HUES48 (cell line): ENCODE measurements around the gene MAST2.

Experiments
- H3K27ac ChIP-seq: one replicate; pipeline ENCODE4 v1.7.0; 2013; ENCODE audit warnings: low read depth, low read length, inconsistent platforms
- H3K27me3 ChIP-seq: 2 replicates; pipeline ENCODE4 v1.6.1; 2013; ENCODE audit warnings: mild to moderate bottlenecking, low read length; ENCODE audit not compliant: control insufficient read depth, insufficient read depth
- H3K36me3 ChIP-seq: 2 replicates; pipeline ENCODE4 v1.6.1; 2013; ENCODE audit warnings: low read length; ENCODE audit not compliant: control insufficient read depth, insufficient read depth
- H3K4me1 ChIP-seq: 2 replicates; pipeline ENCODE4 v1.6.1; 2013; ENCODE audit warnings: mild to moderate bottlenecking, low read length; ENCODE audit not compliant: control insufficient read depth, insufficient read depth
- H3K4me3 ChIP-seq: 2 replicates; pipeline ENCODE4 v1.5.1; 2013; ENCODE audit warnings: mild to moderate bottlenecking, low read depth, low read length
- H3K9ac ChIP-seq: 2 replicates; pipeline ENCODE4 v1.6.1; 2013; ENCODE audit warnings: mild to moderate bottlenecking, low read depth, low read length, moderate library complexity
- H3K9me3 ChIP-seq: 2 replicates; pipeline ENCODE4 v1.6.1; 2013; ENCODE audit warnings: low read length; ENCODE audit not compliant: control insufficient read depth, insufficient read depth

MAST2 gene

GRCh38 chr1:46021046-46021996 lies 217.9 kb downstream of the MAST2 start:
- no peaks in the 10 kb centered on the region for H3K9me3 ChIP-seq
- H3K4me1 ChIP-seq: 0 out of 2 replicates have a peak, but pooled peaks cover 3% of the 10 kb centered on the region
- H3K36me3 ChIP-seq: peaks cover 37% of the 10 kb centered on the region
- H3K4me3 ChIP-seq: no peak overlapping the region
- H3K27me3 ChIP-seq: no peaks in the 10 kb centered on the region
- no peak overlapping the region for H3K27ac ChIP-seq
- no peak overlapping the region for H3K9ac ChIP-seq

GRCh38 chr1:46026531-46026930 lies 223.1 kb downstream of the MAST2 start:
- no peak overlapping the region for H3K27ac ChIP-seq
- no peaks in the 10 kb centered on the region for H3K4me1 ChIP-seq
- H3K9me3 ChIP-seq: no peaks in the 10 kb centered on the region
- peaks cover 72% of the 10 kb centered on the region for H3K36me3 ChIP-seq
- no peaks in the 10 kb centered on the region for H3K27me3 ChIP-seq
- H3K9ac ChIP-seq: no peak overlapping the region
- no peak overlapping the region for H3K4me3 ChIP-seq

GRCh38 chr1:46027788-46028573 lies 224.6 kb downstream of the MAST2 start:
- Histone ChIP-seq H3K9ac (no peak overlapping the region), H3K36me3 (peaks cover 70% of the 10 kb centered on the region), H3K4me1 (no peaks in the 10 kb centered on the region), H3K27me3 (no peaks in the 10 kb centered on the region), H3K4me3 (no peak overlapping the region), H3K9me3 (no peaks in the 10 kb centered on the region), H3K27ac (no peak overlapping the region)

GRCh38 chr1:46030074-46030870 lies 226.9 kb downstream of the MAST2 start:
- H3K4me3 ChIP-seq: no peak overlapping the region

GRCh38 chr1:46030876-46031660 lies 227.7 kb downstream of the MAST2 start:
- Histone ChIP-seq H3K9ac (no peak overlapping the region), H3K27me3 (no peaks in the 10 kb centered on the region), H3K27ac (no peak overlapping the region), H3K4me3 (no peak overlapping the region), H3K9me3 (no peaks in the 10 kb centered on the region), H3K36me3 (peaks cover 71% of the 10 kb centered on the region), H3K4me1 (no peaks in the 10 kb centered on the region)

More at GRCh38 chr1:46030074-46030870, 226.9 kb downstream of the MAST2 start:
- H3K27me3 ChIP-seq: no peaks in the 10 kb centered on the region
- H3K9ac ChIP-seq: no peak overlapping the region
- no peak overlapping the region for H3K27ac ChIP-seq
- H3K4me1 ChIP-seq: no peaks in the 10 kb centered on the region
- no peaks in the 10 kb centered on the region for H3K9me3 ChIP-seq
- H3K36me3 ChIP-seq: peaks cover 67% of the 10 kb centered on the region

GRCh38 chr1:46034601-46035516 lies 231.4 kb downstream of the MAST2 start:
- no peak overlapping the region for H3K27ac ChIP-seq
- no peaks in the 10 kb centered on the region for H3K9me3 ChIP-seq

GRCh38 chr1:46036894-46037839 lies 233.8 kb downstream of the MAST2 start:
- Histone ChIP-seq H3K4me1 (no peaks in the 10 kb centered on the region; the same call in 1 of the 2 replicates), H3K9ac (no peak overlapping the region), H3K27me3 (no peaks in the 10 kb centered on the region), H3K9me3 (no peaks in the 10 kb centered on the region), H3K27ac (no peak overlapping the region), H3K4me3 (no peak overlapping the region), H3K36me3 (peaks cover 30% of the 10 kb centered on the region)

More at GRCh38 chr1:46034601-46035516, 231.4 kb downstream of the MAST2 start:
- Histone ChIP-seq H3K27me3 (no peaks in the 10 kb centered on the region), H3K4me3 (no peak overlapping the region), H3K36me3 (peaks cover 50% of the 10 kb centered on the region), H3K4me1 (no peaks in the 10 kb centered on the region; the same call in 1 of the 2 replicates), H3K9ac (no peak overlapping the region)

GRCh38 chr1:46039571-46040052 lies 236.2 kb downstream of the MAST2 start:
- H3K9ac ChIP-seq: no peak overlapping the region
- H3K9me3 ChIP-seq: no peaks in the 10 kb centered on the region
- H3K27me3 ChIP-seq: peaks cover 3% of the 10 kb centered on the region; the same call in 1 of the 2 replicates
- no peak overlapping the region for H3K27ac ChIP-seq
- H3K4me3 ChIP-seq: no peak overlapping the region
- peaks cover 12% of the 10 kb centered on the region for H3K4me1 ChIP-seq
- peaks cover 24% of the 10 kb centered on the region for H3K36me3 ChIP-seq
